ENCODE data around the gene COBL. TPM values are rescaled to one million over a fixed set of nuclear protein-coding genes. Genes with fewer than 3 reads are reported as not detected.

COBL gene
- total and polyA plus RNA-seq, 2 experiments from 2014 or later = 0.07 to 0.69 TPM

DNA sequence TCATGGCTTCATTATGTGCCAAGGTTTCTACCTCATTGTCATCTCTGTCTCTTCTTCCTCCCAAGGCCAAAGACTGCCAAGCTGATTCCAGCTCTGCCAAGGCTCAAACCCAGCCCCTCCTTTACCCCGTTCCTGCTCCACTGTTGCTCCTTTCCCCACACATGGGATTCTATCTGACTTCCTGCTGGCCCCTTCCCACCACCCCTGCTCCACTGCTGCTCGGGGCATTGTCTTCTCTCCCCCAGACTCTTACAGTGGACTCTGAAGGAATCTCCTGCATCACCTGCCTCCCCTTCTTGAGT, 86.3 kb downstream of the COBL start:
- TF ChIP-seq, protein P1, sequence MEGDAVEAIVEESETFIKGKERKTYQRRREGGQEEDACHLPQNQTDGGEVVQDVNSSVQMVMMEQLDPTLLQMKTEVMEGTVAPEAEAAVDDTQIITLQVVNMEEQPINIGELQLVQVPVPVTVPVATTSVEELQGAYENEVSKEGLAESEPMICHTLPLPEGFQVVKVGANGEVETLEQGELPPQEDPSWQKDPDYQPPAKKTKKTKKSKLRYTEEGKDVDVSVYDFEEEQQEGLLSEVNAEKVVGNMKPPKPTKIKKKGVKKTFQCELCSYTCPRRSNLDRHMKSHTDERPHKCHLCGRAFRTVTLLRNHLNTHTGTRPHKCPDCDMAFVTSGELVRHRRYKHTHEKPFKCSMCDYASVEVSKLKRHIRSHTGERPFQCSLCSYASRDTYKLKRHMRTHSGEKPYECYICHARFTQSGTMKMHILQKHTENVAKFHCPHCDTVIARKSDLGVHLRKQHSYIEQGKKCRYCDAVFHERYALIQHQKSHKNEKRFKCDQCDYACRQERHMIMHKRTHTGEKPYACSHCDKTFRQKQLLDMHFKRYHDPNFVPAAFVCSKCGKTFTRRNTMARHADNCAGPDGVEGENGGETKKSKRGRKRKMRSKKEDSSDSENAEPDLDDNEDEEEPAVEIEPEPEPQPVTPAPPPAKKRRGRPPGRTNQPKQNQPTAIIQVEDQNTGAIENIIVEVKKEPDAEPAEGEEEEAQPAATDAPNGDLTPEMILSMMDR (IDR thresholded peaks at IDR 0.05; ENCODE audit: low read depth, low read length) = no peak
- H3K4me3 ChIP-seq = no peak overlapping the region
- no peaks in the 10 kb centered on the region for H3K36me3 ChIP-seq
- DNase-seq (ENCODE audit: low read depth in 1 of 2, low spot score in 1 of 2) = no peak
- peaks cover 4% of the 10 kb centered on the region for H3K4me1 ChIP-seq (ENCODE audit: low read depth)
- no peaks in the 10 kb centered on the region for H3K27me3 ChIP-seq
- no peaks in the 10 kb centered on the region for H3K9me3 ChIP-seq (ENCODE audit: low read depth)
- no peak overlapping the region for H3K27ac ChIP-seq

DNA sequence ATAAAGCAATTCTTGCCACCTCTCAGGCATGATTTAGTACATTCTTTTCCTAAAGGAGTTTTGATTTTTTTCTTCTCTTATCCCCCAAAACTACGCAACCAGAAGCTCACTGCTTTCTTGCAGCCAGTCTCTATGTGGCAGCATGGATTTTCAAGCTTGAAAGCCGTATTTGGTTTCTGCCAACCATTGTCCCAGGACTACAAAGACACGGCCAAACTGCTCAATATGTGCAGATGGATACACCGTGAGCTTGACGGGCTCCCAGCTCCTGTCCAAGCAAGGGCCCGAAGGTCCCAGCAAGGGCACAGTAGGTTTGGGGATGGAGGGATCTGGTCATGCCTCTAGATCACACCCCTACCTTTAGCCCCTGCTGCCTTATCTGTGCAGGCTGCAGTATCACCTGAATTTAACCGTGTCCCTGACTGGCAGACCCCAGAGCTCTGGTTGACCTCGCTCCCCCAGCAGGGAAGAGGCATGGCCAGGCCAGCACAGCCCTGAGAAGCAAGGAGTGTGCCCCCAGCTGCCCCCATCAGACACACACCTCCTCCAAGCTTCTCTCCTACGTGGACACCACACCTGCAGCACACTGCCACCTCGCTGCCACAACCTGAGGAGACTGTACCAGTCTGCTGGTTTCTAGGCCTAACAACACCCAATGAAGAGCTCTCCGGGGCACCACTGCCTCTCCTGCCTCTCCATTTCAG, 86.8 kb downstream of the COBL start:
- TF ChIP-seq, protein P1 (IDR thresholded peaks at IDR 0.05; ENCODE audit: low read depth, low read length) = no peak
- no peak overlapping the region for H3K4me3 ChIP-seq
- H3K27ac ChIP-seq = no peak overlapping the region
- peaks cover 4% of the 10 kb centered on the region for H3K4me1 ChIP-seq (ENCODE audit: low read depth)
- no peaks in the 10 kb centered on the region for H3K9me3 ChIP-seq (ENCODE audit: low read depth)
- H3K36me3 ChIP-seq = no peaks in the 10 kb centered on the region
- H3K27me3 ChIP-seq = no peaks in the 10 kb centered on the region
- no peak for DNase-seq (ENCODE audit: low read depth in 1 of 2, low spot score in 1 of 2)

DNA sequence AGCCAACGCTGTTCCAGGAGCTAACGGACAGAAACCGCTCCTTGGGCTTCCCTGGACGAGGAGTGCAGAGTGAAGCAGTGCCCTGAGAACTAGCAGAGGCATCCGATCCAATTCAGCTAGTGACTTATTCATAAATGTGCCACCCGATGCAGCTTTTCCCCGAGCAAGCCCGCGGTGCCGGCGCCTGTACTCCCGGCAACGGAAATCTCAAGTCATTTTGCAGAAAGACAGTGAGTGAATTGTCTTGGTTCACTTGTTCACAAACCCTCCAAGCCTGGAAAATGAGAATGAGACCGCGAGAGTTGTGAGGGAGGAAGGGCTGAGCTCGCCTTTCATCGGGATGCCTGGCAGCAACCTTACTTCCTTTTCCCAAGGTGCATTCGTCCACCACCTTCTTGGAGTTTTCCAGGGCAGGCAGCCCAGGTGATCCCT, 87.5 kb downstream of the COBL start:
- H3K27me3 ChIP-seq = no peaks in the 10 kb centered on the region
- no peak for DNase-seq (ENCODE audit: low read depth in 1 of 2, low spot score in 1 of 2)
- H3K4me3 ChIP-seq = no peak overlapping the region
- TF ChIP-seq, protein P1 (IDR thresholded peaks at IDR 0.05; ENCODE audit: low read depth, low read length) = no peak
- H3K36me3 ChIP-seq = no peaks in the 10 kb centered on the region
- no peak overlapping the region for H3K27ac ChIP-seq
- no peaks in the 10 kb centered on the region for H3K9me3 ChIP-seq (ENCODE audit: low read depth)
- H3K4me1 ChIP-seq (ENCODE audit: low read depth) = peaks cover 4% of the 10 kb centered on the region

DNA sequence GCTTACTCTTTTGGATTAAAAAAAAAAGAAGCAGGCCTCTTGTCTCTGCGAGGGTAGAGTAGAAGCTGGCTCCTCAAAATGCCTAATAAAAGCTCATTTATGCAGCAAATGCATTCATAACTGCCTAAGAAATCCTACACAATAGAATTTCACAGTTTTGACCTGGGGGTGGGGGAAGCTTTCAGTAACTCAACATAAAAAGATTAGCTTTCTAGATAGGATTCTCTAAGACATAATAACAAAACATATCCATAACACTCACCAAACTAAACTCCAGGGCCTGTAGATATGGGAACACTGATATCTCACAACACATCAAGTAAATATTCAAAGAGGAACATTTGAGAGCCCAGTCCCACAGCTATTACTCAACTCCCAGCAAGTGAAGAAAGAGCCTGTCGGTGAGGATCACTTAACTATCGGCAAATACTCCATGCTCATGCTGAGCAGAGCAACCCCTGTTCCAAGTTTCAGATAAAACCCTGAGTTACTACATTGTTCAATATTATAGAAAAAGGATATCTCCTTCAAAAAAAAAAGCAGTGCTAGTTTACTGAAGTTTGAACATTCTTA, 88.1 kb downstream of the COBL start:
- H3K4me3 ChIP-seq = no peak overlapping the region
- peak in 1 of 2 donors; percentile 2 for DNase-seq (ENCODE audit: low read depth in 1 of 2, low spot score in 1 of 2)
- no peak overlapping the region for H3K27ac ChIP-seq
- no peaks in the 10 kb centered on the region for H3K9me3 ChIP-seq (ENCODE audit: low read depth)
- H3K27me3 ChIP-seq = no peaks in the 10 kb centered on the region
- no peaks in the 10 kb centered on the region for H3K36me3 ChIP-seq
- H3K4me1 ChIP-seq (ENCODE audit: low read depth) = peaks cover 4% of the 10 kb centered on the region
- TF ChIP-seq, protein P1 (IDR thresholded peaks at IDR 0.05; ENCODE audit: low read depth, low read length) = no peak

DNA sequence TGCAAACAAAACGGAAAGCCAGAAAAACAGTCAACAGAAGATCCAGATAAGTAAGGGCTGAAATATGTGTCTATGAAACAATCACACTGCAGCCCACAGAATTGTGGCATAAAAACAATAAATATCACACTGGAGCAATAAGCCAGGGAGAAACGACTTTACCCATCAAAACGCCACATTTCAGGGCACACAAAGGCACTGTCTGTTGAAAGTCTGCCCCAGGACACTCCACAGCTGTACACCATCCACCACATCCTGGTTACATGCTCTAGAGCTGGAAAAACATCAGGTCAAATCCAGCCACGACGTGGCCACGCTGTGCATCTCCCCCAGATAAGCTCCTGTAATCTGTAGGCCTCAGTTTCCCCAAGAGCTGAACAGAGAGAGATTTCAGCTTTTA, 88.7 kb downstream of the COBL start:
- Histone ChIP-seq H3K36me3 (no peaks in the 10 kb centered on the region), H3K27ac (no peak overlapping the region), H3K9me3 (ENCODE audit: low read depth) (no peaks in the 10 kb centered on the region), H3K27me3 (no peaks in the 10 kb centered on the region), H3K4me3 (no peak overlapping the region), H3K4me1 (ENCODE audit: low read depth) (no peaks in the 10 kb centered on the region)
- DNase-seq (ENCODE audit: low read depth in 1 of 2, low spot score in 1 of 2) = no peak
- TF ChIP-seq, protein P1 (IDR thresholded peaks at IDR 0.05; ENCODE audit: low read depth, low read length) = no peak
